B cell (primary cell): ENCODE data around the gene PHF21A.
"Not testable (repeated sequence)": the region's sequence is repeated elsewhere in the genome, so short reads cannot be mapped to it uniquely, and the experiment has no call there.

Experiments
- EZH2 ChIP-seq: IDR thresholded peaks from 2 replicates; pipeline ENCODE4 v1.6.1; 2012; ENCODE audit warnings: borderline replicate concordance, low read depth, mild to moderate bottlenecking, moderate library complexity, low read length; ENCODE audit not compliant: insufficient read depth, poor library complexity, severe bottlenecking
- TF ChIP-seq, protein P1 (sequence below): fragments of 200-600 bp; IDR thresholded peaks from one replicate; pipeline ENCODE4 v1.8.0; 2022; ENCODE audit warnings: antibody characterized with exemption, mild to moderate bottlenecking

DNA sequence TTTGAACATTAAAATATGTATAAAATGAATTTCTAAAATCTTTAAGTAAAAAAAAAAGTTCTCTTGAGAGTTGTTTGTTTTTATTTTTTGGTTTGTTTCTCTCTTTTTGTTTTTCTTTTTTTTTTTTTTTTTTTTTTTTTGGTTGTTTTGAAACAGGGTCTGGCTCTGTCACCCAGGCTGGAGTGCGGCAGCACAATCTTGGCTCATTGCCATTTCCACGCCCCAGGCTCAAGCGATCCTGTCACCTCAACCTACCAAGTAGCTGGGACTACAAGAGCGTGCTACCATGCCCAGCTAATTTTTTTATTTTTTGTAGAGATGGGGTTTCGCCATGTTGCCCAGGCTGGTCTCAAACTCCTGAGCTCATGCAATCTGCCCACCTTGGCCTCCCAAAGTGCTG is 139.4 kb downstream of the PHF21A start:
- TF ChIP-seq, protein P1, sequence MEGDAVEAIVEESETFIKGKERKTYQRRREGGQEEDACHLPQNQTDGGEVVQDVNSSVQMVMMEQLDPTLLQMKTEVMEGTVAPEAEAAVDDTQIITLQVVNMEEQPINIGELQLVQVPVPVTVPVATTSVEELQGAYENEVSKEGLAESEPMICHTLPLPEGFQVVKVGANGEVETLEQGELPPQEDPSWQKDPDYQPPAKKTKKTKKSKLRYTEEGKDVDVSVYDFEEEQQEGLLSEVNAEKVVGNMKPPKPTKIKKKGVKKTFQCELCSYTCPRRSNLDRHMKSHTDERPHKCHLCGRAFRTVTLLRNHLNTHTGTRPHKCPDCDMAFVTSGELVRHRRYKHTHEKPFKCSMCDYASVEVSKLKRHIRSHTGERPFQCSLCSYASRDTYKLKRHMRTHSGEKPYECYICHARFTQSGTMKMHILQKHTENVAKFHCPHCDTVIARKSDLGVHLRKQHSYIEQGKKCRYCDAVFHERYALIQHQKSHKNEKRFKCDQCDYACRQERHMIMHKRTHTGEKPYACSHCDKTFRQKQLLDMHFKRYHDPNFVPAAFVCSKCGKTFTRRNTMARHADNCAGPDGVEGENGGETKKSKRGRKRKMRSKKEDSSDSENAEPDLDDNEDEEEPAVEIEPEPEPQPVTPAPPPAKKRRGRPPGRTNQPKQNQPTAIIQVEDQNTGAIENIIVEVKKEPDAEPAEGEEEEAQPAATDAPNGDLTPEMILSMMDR = not testable (repeated sequence)
- not testable (repeated sequence) for TF ChIP-seq EZH2
